ENCODE data around the gene TMEM109.

GRCh38 chr11:60946601-60947264 lies 32.8 kb downstream of the TMEM109 start:
- TF ChIP-seq POLR2A (IDR thresholded peaks at IDR 0.05) (no peak), CTCF (IDR thresholded peaks at IDR 0.05) (no peak)
